ENCODE measurements around the gene SLC35F6. TPM values are rescaled to one million over a fixed set of nuclear protein-coding genes. Genes with fewer than 3 reads are reported as not detected.

SLC35F6 gene
- total RNA-seq, 2 donors from 2014 or later, result 5.1 to 8.6 TPM

GRCh38 chr2:26765475-26766200, 1.6 kb downstream of the SLC35F6 start:
- peak overlapping the region in 1 of 2 donors; percentile 95 for H3K27ac Mint-ChIP-seq
- no peaks in the 10 kb centered on the region for H3K9me3 Mint-ChIP-seq
- DNase-seq (ENCODE audit: low spot score in 2 of 2) (no peak), ATAC-seq (no peak)
- peaks cover 4 to 5% of the 10 kb centered on the region in 2 donors for H3K36me3 Mint-ChIP-seq

GRCh38 chr2:26767129-26767528, 3.0 kb downstream of the SLC35F6 start:
- no peaks in the 10 kb centered on the region for H3K9me3 Mint-ChIP-seq
- peaks cover 4 to 5% of the 10 kb centered on the region in 2 donors for H3K36me3 Mint-ChIP-seq
- ATAC-seq (no peak), DNase-seq (ENCODE audit: low spot score in 2 of 2) (no peak)
- no peak overlapping the region for H3K27ac Mint-ChIP-seq

DNA sequence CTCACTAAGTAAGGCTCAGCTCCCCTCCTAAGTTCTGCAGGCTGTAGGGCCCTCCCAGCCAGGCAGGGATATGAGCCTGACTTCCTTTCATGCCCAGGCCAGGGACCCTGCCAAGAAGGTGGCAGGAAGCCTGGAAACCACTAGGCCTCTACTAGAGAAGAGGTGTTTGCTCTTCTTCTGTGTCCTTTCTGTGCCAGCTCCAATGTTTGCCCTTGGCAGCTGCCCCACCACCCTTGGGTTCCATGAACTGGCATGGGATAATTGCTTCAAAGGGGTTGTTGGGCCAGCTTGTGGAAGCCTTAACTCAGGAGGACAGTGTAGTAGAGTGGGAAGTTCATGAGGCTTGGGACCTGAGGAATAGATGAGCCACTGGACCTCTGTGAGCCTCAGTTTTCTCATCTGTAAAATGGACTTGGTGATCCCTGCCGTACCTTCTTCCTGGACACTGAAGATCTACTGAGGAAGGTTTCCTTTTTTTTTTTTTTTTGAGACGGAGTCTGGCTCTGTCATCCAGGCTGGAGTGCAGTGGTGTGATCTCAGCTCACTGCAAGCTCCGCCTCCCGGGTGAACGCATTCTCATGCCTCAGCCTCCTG, 3.9 kb downstream of the SLC35F6 start:
- no peak for ATAC-seq
- no peak for DNase-seq (ENCODE audit: low spot score in 2 of 2)
- Mint-ChIP-seq H3K9me3 (no peaks in the 10 kb centered on the region), H3K36me3 (peaks cover 4 to 5% of the 10 kb centered on the region in 2 donors), H3K27ac (peak overlapping the region in 1 of 2 donors; percentile 81)

DNA sequence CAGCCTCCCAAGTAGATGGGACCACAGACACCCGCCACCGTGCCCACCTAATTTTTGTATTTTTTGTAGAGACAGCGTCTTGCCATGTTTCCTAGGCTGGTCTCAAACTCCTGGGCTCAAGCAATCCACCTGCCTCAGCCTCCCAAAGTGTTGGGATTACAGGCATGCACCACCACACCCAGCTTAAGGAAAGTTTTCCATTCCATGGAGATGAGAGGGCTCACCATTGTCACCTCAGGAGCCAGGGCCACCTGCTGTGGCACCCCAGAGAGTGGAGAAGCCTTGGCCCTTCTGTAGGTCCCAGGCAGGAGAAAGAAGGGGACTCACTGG, 4.6 kb downstream of the SLC35F6 start:
- no peaks in the 10 kb centered on the region for H3K9me3 Mint-ChIP-seq
- DNase-seq (ENCODE audit: low spot score in 2 of 2) (no peak), ATAC-seq (no peak)
- H3K36me3 Mint-ChIP-seq, result peaks cover 4 to 5% of the 10 kb centered on the region in 2 donors
- peak overlapping the region in 1 of 2 donors; percentile 81 for H3K27ac Mint-ChIP-seq

GRCh38 chr2:26769089-26769761, 5.1 kb downstream of the SLC35F6 start:
- Mint-ChIP-seq H3K9me3 (no peaks in the 10 kb centered on the region), H3K27ac (peak overlapping the region; percentile 55 to 81), H3K36me3 (peaks cover 4 to 5% of the 10 kb centered on the region in 2 donors)
- ATAC-seq (peak in 1 of 2 donors; percentile 51), DNase-seq (ENCODE audit: low spot score in 2 of 2) (peak in 1 of 2 donors; percentile 73)

DNA sequence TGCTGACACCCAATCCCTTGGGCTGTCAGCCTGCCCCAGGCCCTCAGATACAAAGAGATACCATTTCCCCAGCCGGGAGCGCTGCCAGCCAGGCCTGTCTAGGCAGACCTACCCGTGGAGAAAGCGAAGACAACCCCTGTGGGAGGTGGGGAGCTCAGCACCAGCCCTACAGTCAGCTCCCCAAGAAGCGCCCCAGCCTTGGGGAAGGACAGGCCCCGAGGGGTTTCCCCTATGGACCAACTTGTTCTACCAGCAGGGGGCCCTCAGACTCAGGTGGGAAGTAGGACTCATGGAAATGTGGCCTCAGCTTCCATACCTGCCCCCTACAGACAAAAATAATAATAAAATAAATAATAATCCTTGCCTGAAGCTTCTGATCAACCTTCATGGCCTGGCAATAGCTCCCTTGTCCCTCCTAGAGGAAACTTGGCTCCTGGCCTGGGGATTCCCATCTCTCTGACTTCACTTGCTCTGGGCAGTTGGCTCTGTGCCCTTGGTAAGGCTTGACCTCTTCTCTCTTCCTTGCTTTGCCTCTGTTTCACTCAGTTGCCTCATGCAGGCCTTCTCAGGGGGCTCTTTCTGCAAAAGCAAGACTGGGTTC, 7.0 kb downstream of the SLC35F6 start:
- ATAC-seq, result peak in 1 of 2 donors; percentile 19
- DNase-seq (ENCODE audit: low spot score in 2 of 2), result no peak
- Mint-ChIP-seq H3K9me3 (no peaks in the 10 kb centered on the region), H3K27ac (peak overlapping the region in 1 of 2 donors; percentile 78), H3K36me3 (no peaks in the 10 kb centered on the region)

DNA sequence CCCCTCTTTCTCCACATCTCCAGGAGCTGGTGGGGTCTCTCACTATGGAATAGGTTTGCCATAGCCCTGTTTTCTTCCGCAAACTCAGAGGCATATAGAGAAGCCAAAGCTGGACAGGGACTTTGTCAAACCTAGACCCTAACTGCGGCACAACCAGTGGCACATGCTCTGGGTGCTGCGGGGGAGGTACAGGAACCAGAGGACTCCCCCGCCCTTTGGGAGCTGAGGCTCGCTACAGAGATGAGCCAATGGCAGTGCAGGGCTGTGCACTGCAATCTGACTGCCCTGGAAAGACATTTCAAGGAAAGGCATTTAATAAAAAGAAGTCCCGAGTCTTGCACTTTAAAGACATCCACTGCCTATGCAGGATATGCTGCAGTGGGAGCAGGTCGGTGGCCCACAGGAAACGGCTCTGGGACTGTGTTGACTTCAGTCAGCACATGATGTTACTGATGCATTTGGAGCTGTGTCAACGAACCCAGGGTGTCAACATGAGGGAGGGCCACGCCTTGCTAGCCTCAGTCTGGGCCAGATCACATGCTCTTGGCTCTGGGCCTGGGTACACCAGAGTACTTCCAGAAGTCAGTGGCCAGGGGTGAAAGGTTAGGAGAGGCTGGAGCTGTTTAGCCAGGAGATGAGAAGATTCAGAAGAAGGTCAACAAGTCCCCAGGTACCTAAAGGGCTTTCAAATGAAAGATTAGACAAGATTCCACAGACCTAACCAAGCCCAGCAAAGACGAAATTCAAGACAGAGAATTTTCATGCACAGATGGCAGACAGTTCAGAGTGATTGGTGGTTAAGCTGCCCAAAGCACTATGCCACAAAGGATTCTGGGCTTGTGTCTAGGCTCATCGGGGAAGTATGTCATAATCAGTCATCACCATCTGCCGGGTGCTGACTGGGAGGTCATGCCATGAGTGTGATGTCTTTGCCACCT, 8.2 kb downstream of the SLC35F6 start:
- ATAC-seq (peak; percentile 59 to 65), DNase-seq (ENCODE audit: low spot score in 2 of 2) (no peak)
- H3K36me3 Mint-ChIP-seq, result no peaks in the 10 kb centered on the region
- H3K27ac Mint-ChIP-seq, result peak overlapping the region; percentile 13 to 78
- H3K9me3 Mint-ChIP-seq, result no peaks in the 10 kb centered on the region

- ATAC-seq (no peak), DNase-seq (ENCODE audit: low spot score in 2 of 2) (no peak)
- Mint-ChIP-seq H3K27ac (peak overlapping the region; percentile 49 to 53), H3K36me3 (peaks cover 5 to 8% of the 10 kb centered on the region in 2 donors), H3K9me3 (no peaks in the 10 kb centered on the region)
Measured at GRCh38 chr2:26776195-26776800, 12.2 kb downstream of the SLC35F6 start.

DNA sequence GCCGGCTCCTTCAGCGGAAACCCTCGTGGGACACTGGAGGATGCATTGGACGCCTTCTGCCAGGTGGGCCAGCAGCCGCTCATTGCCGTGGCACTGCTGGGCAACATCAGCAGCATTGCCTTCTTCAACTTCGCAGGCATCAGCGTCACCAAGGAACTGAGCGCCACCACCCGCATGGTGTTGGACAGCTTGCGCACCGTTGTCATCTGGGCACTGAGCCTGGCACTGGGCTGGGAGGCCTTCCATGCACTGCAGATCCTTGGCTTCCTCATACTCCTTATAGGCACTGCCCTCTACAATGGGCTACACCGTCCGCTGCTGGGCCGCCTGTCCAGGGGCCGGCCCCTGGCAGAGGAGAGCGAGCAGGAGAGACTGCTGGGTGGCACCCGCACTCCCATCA, 14.0 kb downstream of the SLC35F6 start:
- Mint-ChIP-seq H3K27ac (peak overlapping the region in 1 of 2 donors; percentile 66), H3K9me3 (no peaks in the 10 kb centered on the region), H3K36me3 (peaks cover 5 to 8% of the 10 kb centered on the region in 2 donors)
- DNase-seq (ENCODE audit: low spot score in 2 of 2) (no peak), ATAC-seq (no peak)

GRCh38 chr2:26778507-26778906, 14.4 kb downstream of the SLC35F6 start:
- no peaks in the 10 kb centered on the region for H3K9me3 Mint-ChIP-seq
- H3K36me3 Mint-ChIP-seq, result peaks cover 5 to 8% of the 10 kb centered on the region in 2 donors
- H3K27ac Mint-ChIP-seq, result peak overlapping the region; percentile 66 to 92
- peak; percentile 80 to 93 for ATAC-seq
- no peak for DNase-seq (ENCODE audit: low spot score in 2 of 2)

DNA sequence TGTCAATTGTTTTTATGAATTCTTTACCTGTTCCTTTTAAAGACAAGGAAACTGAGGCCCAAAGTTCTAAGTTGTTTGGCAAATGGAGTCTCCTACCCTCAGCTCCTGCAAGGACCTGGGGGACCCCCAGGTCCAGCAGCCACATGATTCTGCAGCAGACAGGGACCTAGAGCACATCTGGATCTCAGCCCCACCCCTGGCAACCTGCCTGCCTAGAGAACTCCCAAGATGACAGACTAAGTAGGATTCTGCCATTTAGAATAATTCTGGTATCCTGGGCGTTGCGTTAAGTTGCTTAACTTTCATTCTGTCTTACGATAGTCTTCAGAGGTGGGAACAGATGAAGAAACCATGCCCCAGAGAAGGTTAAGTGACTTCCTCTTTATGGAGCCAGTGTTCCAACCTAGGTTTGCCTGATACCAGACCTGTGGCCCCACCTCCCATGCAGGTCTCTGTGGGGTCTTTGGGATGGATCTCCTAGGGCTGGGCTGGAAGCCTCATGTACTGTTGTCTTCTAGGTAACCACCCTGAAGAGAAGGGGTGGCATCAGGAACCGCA, 16.2 kb downstream of the SLC35F6 start:
- H3K9me3 Mint-ChIP-seq, result no peaks in the 10 kb centered on the region
- peaks cover 6 to 8% of the 10 kb centered on the region in 2 donors for H3K36me3 Mint-ChIP-seq
- no peak for ATAC-seq
- H3K27ac Mint-ChIP-seq, result peak overlapping the region in 1 of 2 donors; percentile 57
- DNase-seq (ENCODE audit: low spot score in 2 of 2), result no peak

DNA sequence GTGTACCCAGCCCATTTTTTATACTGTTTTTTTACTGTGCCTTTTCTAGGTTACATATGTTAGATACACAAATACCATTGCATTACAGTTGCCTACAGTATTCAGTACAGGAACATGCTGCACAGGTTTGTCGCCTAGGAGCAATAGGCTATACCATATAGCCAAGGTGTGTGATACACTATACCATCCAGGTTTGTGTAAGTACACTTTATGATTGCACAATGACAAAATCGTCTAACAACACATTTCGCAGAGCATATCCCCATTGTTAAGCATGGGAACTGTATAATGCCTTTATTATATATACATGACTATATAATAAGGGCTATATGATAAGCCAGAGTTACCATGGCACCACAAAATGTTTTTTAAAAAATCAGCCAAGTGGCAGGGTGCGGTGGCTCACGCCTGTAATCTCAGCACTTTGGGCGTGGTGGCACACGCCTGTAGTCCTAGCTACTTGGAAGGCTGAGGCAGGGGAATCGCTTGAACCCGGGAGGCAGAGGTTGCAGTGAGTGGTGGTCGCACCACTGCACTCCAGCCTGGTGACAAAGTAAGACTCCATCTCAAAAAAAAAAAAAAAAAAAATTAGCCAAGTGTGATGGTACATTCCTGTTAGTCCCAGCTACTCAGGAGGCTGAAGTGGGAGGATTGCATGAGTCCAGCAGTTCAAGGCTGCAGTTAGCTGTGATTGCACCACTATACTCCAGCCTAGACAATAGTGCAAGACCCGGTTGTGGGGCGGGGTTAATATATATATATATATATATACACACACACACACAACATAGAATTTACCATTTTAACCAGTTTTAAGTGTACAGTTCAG, 19.0 kb downstream of the SLC35F6 start:
- no peak for ATAC-seq

GRCh38 chr2:26784570-26785234, 20.6 kb downstream of the SLC35F6 start:
- H3K27ac Mint-ChIP-seq, result no peak overlapping the region
- peaks cover 28 to 38% of the 10 kb centered on the region in 2 donors for H3K36me3 Mint-ChIP-seq
- no peak for DNase-seq (ENCODE audit: low spot score in 2 of 2)
- ATAC-seq, result no peak
- H3K9me3 Mint-ChIP-seq, result peaks cover 0 to 3% of the 10 kb centered on the region in 2 donors

More for the DNA sequence above, 19.0 kb downstream of the SLC35F6 start:
- Mint-ChIP-seq H3K9me3 (no peaks in the 10 kb centered on the region), H3K36me3 (peaks cover 21% of the 10 kb centered on the region in 2 donors), H3K27ac (peak overlapping the region in 1 of 2 donors; percentile 28)
- DNase-seq (ENCODE audit: low spot score in 2 of 2), result no peak

Data from activated naive CD4-positive, alpha-beta T cell treated with anti-CD3 and anti-CD28 coated beads, Interleukin-2, amount 50 U/mL, for 72 hours (primary cell).